K562 (cell line): ENCODE results near the gene EYA3. TPM values are rescaled to one million over a fixed set of nuclear protein-coding genes. Genes with fewer than 3 reads are reported as not detected.
A peak's percentile ranks its signal among the peaks of the same experiment; 100 is the strongest.

ENCODE experiments used
- ARNT ChIP-seq, 2 experiments: fragments of 450-650 bp; IDR thresholded peaks; 2 replicates each; pipeline ENCODE4 v1.6.1; 2016; ENCODE audit warnings: mild to moderate bottlenecking in 1 of 2
- ATF1 ChIP-seq, 2 experiments: fragments of 450-650 bp in 1 of 2; IDR thresholded peaks; 2 replicates each; pipeline ENCODE4 v1.6.1; 2016; ENCODE audit warnings: missing compliant biosample characterization in 1 of 2, missing genetic modification characterization in 1 of 2
- ATF4 ChIP-seq: fragments of 450-650 bp; formaldehyde crosslinking; IDR thresholded peaks from 2 replicates; pipeline ENCODE4 v1.4.0; 2022; ENCODE audit warnings: mild to moderate bottlenecking, moderate library complexity
- BHLHE40 ChIP-seq: IDR thresholded peaks from 2 replicates; pipeline ENCODE4 v1.6.1; 2011; ENCODE audit warnings: low read length, improper control_type of control experiment
- HIVEP1 ChIP-seq: fragments of 250-450 bp; sonication (Bioruptor Pico); IDR thresholded peaks from 2 replicates; pipeline ENCODE4 v1.4.0; 2020; ENCODE audit warnings: mild to moderate bottlenecking
- MTA1 ChIP-seq: fragments of 450-650 bp; IDR thresholded peaks from 2 replicates; pipeline ENCODE4 v1.6.1; 2017; ENCODE audit warnings: borderline replicate concordance
- NR1H2 ChIP-seq: sonication (generic); formaldehyde crosslinking; IDR thresholded peaks from 2 replicates; pipeline ENCODE4 v1.4.0; 2020; ENCODE audit warnings: mild to moderate bottlenecking, missing genetic modification reagents
- NR2C1 ChIP-seq, 2 experiments: fragments of 450-650 bp; IDR thresholded peaks; 2 replicates each; pipeline ENCODE4 v1.6.1; 2017; ENCODE audit warnings: mild to moderate bottlenecking in 2 of 2, antibody characterized with exemption in 1 of 2, inconsistent platforms in 1 of 2, missing compliant biosample characterization in 1 of 2, missing genetic modification characterization in 1 of 2
- RAD21 ChIP-seq, 2 experiments: fragments of 250-450 bp in 1 of 2; fragments of 450-650 bp in 1 of 2; sonication (Bioruptor Pico) in 1 of 2; formaldehyde crosslinking in 1 of 2; IDR thresholded peaks in 1 of 2; conservative IDR thresholded peaks in 1 of 2; 2 replicates each; pipeline versions ENCODE4 v1.4.0 to v1.8.0; 2020 to 2022; ENCODE audit warnings: mild to moderate bottlenecking in 2 of 2, moderate library complexity in 1 of 2
- SMC3 ChIP-seq: conservative IDR thresholded peaks from 2 replicates; pipeline ENCODE4 v1.6.1; 2011; ENCODE audit warnings: low read depth, low read length, improper control_type of control experiment; ENCODE audit not compliant: insufficient read depth
- SPI1 ChIP-seq: IDR thresholded peaks from 2 replicates; pipeline ENCODE4 v1.6.1; 2011; ENCODE audit warnings: low read depth, low read length, control low read depth, borderline replicate concordance
- ZBTB1 ChIP-seq: sonication (generic); formaldehyde crosslinking; IDR thresholded peaks from 2 replicates; pipeline ENCODE4 v1.8.1; 2023; ENCODE audit warnings: missing genetic modification reagents, low read depth, mild to moderate bottlenecking, borderline replicate concordance
- ZBTB9 ChIP-seq: fragments of 450-650 bp; formaldehyde crosslinking; IDR thresholded peaks from 2 replicates; pipeline ENCODE4 v1.4.0; 2020; ENCODE audit warnings: mild to moderate bottlenecking, moderate library complexity
- ZNF41 ChIP-seq: fragments of 250-450 bp; sonication (Bioruptor Pico); conservative IDR thresholded peaks from 2 replicates; pipeline ENCODE4 v1.4.0; 2020; ENCODE audit warnings: mild to moderate bottlenecking
- polyA plus RNA-seq, 8 experiments: library from polyadenylated mRNA; depleted of rRNA in 4 of 8; stranded (reverse) in 5 of 8; unstranded in 3 of 8; fragments of >200 nt; fragmentation: Nextera tagmentation in 2 of 8; fragmentation: Illumina TruSeq in 1 of 8; extraction: Ambion mirVana in 2 of 8; extraction: Trizol in 1 of 8; gene quantifications; 2 replicates each; pipeline versions ENCODE4 v1.2.1 to v1.2.3, GENCODE V29; 2011 to 2014; ENCODE audit warnings: inconsistent platforms in 1 of 8, missing spikeins in 1 of 8
- total RNA-seq, 7 experiments: library from RNA; depleted of rRNA in 6 of 7; stranded (reverse); fragments of >200 nt in 6 of 7; fragmentation: Illumina TruSeq in 2 of 7; extraction: Trizol in 2 of 7; gene quantifications; 2 replicates each; pipeline versions ENCODE4 v1.2.1 to v1.2.3, GENCODE V29; 2011 to 2021; ENCODE audit warnings: low replicate concordance in 1 of 7

EYA3 gene
- total and polyA plus RNA-seq, 9 of the 15 experiments (the other 6 are each of a cell fraction or from before 2014, with no cell fraction given): 21.7 to 64.0 (median 43.6) TPM

- TF ChIP-seq ARNT (IDR thresholded peaks at IDR 0.05): peak in 1 of 2 experiments; percentile 45; a peak in 1 of 4 replicates
- peak; percentile 12; the same call in 1 of the 2 replicates for TF ChIP-seq HIVEP1
- TF ChIP-seq SMC3: 0 out of 2 replicates have a peak, but pooled peaks have one; percentile 32
- TF ChIP-seq RAD21 (CRISPR knock-in tag; conservative IDR thresholded peaks at IDR 0.05 in 1 of 2, IDR thresholded peaks at IDR 0.05 in 1 of 2): peak in 1 of 2 experiments; percentile 81; a peak in 3 of 4 replicates
- no peak for TF ChIP-seq BHLHE40
- 0 out of 2 replicates have a peak, but pooled peaks have one; percentile 24 for TF ChIP-seq ZNF41 (CRISPR knock-in tag)
- 0 out of 2 replicates have a peak, but pooled peaks have one; percentile 20 for TF ChIP-seq NR2C1 (IDR thresholded peaks at IDR 0.05)
- TF ChIP-seq NR2C1 (tag; IDR thresholded peaks at IDR 0.05): peak; percentile 55; the same call in 1 of the 2 replicates
- 0 out of 2 replicates have a peak, but pooled peaks have one; percentile 17 for TF ChIP-seq ATF4
- TF ChIP-seq ZBTB1: no peak
- no peak for TF ChIP-seq ATF1 (CRISPR knock-in tag; IDR thresholded peaks at IDR 0.05)
- peak; percentile 60; the same call in 1 of the 2 replicates for TF ChIP-seq ATF1 (tag; IDR thresholded peaks at IDR 0.05)
- peak; percentile 23; the same call in 1 of the 2 replicates for TF ChIP-seq ZBTB9
- TF ChIP-seq MTA1: no peak; the same call in 1 of the 2 replicates
- TF ChIP-seq SPI1: peak; percentile 37; the same call in 1 of the 2 replicates
- 0 out of 2 replicates have a peak, but pooled peaks have one; percentile 53 for TF ChIP-seq NR1H2 (CRISPR knock-in tag)
These were observed 24.2 kb upstream of the EYA3 start (continued) for GRCh38 chr1:28112388-28113241.
